Measurements from ENCODE around the gene CDC42BPA.
"Not testable (repeated sequence)": the region's sequence is repeated elsewhere in the genome, so short reads cannot be mapped to it uniquely, and the experiment has no call there.

Gene CDC42BPA

DNA sequence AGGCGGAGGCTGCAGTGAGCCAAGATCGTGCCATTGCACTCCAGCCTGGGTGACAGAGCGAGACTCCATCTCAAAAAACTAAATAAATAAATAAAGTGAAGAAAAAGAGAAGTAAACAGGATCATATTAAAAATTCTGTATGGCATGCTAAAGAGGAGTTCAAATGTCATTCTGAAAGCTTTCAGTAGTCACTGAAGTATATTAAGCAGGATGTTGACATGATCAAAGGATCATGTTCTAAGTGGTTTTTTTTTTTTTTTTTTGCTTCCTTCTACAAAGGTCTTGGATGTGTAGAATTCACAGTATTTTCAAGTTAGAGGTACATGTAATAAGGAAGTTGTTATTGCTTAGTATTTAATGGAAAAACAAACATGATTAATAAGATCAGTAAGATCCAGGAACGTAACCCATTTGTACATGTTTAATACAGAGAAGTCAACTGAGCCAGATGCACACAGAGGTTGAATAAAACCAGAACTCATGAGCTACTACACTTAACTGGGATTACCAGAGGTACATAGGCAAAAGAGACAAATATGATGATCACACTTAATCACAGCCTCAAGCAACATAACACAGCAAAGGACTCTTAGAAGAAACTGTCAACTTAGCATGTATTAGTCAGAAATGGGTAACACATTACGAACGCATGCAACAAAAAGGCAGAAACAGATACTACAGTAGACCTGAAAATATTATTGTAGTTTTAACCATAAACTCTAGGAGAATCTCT lies 12.2 kb downstream of the CDC42BPA start:
- DNase-seq, result no peak

DNA sequence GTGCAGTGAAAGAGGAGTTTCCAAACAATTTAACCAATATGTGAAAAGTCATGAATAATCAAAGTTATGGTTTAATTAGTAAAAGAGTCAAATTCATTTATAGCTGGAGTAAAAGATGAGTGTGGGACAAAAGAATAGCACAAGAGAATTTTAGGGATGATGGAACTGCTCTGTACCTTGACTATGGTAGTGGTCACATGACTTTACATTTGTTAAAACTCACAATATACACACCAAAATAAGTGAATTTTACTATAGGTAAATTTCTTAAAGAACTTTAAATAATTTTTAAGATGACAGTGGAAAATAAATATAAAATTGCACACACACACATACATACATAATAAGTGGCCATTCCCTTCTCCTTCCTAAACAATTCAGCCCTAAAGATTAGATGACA lies 13.6 kb downstream of the CDC42BPA start:
- no peak for DNase-seq

DNA sequence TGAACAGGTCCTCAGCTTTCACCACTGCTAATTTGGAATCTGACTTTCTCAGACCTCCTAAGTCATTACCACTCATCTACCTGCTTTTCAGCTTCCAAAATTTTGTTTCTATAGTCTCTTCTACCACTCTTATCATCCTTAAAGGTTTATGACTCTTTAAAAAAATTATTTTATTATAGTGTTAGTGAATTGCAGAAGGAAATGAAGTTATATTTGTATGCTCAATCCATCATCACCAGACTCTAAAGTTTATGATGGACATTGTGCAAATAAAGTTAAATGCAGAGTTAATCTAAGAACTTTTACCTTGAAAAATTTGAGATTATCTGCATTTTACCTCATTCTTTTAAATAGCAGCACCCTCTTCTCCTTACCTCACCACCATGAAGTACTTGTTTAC lies 14.6 kb downstream of the CDC42BPA start:
- no peak for DNase-seq

DNA sequence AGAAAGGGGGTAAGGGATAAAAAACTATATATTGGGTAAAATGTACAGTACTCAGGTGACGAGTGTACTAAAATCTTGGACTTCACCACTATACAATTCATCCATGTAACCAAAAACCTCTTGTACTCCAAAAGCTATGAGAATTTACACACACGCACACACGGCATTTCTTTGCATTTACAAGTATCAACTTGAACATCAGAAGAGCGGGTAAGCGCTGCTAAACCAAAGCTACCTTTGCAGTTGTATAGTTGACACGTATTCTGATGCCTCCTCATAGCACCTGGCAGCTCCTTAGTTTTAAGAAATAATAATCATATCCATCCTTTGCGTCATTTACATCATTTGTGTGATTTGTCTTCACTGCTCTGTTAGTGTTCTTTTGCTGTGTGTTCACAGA lies 17.6 kb downstream of the CDC42BPA start:
- DNase-seq, result no peak

DNA sequence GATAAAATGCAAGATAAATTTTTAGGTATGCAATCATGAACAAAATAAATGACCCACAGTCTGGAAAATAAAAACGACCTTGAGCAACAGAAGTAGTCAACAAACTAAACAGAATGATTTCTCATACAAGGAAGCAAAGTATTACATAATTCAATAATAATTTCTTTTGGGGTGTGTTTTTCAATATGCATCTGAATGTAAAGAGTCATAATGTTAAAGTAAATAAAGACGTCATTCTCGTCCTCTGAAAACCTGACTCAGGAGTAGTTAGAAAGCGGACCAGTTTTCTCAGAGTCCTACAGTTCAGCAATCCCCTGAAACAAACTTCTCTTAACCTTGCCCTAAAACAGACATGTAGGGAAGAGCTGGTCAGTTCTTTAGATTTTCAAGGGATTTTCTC lies 18.6 kb downstream of the CDC42BPA start:
- no peak for DNase-seq

DNA sequence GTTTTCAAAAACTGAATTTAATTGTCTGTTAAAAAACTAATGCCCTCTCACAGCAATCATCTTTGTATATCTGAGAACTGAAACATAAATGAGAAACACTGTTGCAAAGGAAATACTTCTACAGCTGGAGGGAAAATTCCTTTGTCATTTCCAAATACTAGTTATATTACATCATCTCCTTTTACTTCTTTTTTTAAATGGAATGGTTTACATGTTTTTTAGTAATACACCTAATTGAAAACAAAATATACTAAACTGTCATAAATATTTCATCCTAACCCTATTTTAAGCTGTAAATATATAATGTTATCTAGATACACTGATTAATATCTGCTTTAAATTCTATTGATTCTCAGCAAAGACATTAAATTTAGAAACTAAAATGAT lies 19.1 kb downstream of the CDC42BPA start:
- no peak for DNase-seq

DNA sequence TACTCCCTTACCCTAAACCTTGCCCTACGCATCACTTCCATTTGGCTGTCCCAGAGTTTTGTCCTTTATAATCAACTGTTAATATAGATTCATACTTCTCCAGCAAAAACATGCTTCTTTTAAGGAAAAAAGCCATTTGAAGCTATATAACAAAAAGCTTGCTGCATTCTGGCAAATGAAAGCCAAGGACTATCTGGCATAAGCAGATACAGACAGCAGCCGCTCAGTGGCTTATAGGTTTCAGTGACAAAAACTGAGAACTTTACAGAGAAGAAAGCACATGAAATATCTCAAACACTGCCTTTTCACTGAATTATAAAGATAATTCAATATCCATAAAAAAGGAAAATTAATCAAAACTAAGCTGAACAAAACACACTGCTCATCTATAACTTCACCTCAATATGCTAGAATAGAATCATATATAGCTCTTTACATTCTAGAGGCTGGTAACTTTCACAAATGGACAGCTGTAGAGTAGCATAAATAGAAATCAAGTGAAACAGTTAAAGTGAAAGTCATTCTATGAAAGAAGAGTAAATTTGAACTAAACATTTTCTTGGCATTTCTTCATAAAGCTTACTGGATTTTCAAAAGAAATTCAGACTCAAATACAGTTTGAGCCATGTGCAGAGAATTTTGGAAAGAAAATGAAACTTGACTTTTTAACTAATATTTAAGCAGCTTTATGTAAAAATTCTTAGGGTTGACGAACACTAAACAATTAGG lies 19.6 kb downstream of the CDC42BPA start:
- no peak for DNase-seq

DNA sequence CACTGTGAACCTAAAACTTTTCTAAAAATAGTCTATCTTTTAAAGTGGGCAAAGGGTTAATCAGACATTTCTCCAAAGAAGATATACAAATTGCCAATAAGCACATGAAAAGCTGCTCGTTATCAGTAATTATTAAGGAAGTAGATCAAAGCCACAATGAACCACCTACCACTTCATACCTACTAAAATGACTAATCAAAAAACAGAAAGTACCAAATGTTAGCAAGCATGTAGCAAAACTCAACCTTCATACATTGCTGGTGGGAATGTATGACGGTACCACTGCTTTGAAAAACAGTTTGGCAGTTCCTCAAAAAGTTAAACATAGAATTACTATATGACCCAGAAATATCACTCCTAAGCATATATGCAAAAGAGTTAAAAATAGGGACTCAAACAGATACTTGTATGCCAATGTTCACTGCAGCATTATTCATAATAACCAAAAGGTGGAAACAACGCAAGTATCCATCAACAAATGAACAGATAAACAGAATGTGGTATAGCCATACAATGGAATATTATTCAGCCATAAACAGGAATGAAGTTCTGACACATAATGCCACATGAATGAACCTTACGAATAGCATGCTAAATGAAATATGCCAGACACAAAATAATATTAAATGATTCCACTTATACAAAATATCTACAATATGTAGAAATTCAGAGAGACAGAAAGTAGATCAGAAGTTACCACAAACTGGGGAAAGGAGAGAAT lies 21.1 kb downstream of the CDC42BPA start:
- no peak for DNase-seq

DNA sequence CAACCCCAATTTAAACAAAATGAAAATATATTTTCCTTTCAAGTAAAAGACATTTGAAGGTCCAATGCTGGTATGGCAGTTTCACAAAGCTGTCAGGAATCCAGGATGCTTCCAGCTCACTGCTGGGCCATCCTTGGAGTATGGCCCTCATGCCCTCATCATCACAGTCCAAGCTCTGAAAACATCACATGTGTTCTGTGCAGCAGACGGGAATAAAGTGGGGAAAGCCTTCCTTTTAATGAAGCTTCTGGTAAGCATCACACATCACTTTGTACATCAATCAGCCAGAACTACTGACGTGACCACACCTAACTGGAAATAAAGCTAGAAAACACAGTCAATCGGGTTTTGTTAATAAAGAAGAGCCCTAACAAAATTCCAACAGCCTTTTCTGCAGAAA lies 22.7 kb downstream of the CDC42BPA start:
- no peak for DNase-seq

DNA sequence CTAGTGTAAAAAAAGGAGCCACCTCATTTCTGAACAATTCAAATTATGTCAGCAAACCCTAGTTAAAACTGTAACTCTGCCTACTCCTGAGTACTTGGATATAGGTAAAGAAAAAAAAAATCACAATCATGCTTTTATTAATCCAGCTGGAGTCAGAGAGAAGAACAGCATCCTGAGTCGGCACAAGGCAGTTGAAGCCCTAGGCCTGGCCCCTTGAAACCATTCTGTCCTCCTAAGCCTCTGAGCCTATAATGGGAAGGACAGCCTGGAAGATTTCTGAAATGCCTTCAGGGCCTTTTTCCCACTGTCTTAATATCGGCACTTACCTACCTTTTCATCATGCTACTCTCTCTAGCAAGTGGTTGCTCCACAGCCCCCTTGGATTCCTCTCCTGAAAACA lies 32.5 kb downstream of the CDC42BPA start:
- no peak for DNase-seq

DNA sequence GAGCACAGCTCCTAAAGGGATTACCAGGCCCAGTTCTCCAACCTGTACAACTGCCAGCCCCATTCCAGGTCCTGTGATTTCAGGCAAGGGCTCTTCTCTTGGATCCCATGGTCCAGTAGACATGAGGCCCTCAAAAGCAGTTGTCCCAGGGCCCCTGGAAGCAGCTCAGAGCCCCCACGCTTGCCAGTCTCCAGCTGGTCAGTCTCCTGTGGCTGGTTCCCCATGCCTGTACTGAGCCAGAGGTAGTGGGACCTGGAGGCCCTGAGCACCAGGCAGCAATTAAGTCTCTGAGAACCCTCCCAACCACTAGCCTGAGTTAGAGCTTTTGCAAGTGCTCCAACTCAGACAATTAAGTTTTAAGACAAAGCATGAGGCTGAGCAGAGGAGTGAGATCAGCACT lies 36.9 kb downstream of the CDC42BPA start:
- DNase-seq, result no peak

DNA sequence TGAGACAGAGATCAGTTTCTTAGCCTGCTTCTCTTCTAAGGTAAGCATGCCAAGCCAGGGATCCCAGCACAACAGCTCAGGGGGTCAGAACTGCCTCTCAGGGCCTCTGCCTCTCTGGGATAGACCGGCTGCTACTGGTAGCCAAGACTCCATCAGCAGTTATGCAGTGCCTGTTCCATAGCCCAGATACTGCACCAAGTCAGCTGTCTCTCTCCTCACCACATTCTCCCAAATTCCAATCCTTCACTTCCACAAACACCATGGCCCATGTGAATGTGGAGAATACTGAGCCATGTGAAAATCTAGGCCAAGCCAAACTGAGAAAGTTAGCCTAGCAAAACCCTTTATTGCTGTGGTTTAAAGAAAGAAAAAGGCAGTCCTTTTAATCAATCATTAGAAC lies 37.5 kb downstream of the CDC42BPA start:
- no peak for DNase-seq

DNA sequence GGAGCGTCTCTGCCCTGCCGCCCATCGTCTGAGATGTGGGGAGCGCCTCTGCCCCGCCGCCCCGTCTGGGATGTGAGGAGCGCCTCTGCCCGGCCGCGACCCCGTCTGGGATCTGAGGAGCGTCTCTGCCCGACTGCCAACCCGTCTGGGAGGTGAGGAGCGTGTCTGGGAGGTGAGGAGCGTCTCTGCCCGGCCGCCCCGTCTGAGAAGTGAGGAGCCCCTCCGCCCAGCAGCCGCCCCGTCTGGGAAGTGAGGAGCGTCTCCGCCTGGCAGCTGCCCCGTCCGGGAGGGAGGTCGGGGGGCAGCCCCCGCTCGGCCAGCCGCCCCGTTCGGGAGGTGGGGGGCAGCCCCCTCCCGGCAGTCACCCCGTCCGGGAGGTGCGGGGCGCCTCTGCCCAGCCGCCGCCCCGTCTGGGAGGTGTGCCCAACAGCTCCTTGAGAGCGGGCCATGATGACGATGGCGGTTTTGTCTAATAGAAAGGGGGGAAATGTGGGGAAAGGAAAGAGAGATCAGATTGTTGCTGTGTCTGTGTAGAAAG lies 42.1 kb downstream of the CDC42BPA start:
- DNase-seq, result not testable (repeated sequence)

DNA sequence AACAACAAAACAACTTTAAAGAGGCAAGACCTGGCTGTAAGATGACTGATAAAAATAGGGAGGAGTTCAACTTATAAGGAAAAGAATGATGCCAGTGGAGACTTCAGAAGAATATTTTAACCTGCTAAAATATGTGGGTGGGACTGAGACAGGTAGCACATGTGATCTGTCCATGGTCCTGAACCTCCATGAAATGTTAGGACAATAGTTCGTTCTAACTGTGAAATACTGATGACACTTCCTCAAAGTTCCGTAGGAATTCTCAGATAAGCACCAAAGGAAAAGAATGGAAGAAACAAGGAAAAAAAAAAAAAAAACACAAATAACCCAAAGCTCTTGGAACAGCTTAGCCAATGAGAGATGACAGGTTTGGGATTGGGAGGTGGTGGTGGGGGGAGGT lies 44.7 kb downstream of the CDC42BPA start:
- DNase-seq, result no peak

DNA sequence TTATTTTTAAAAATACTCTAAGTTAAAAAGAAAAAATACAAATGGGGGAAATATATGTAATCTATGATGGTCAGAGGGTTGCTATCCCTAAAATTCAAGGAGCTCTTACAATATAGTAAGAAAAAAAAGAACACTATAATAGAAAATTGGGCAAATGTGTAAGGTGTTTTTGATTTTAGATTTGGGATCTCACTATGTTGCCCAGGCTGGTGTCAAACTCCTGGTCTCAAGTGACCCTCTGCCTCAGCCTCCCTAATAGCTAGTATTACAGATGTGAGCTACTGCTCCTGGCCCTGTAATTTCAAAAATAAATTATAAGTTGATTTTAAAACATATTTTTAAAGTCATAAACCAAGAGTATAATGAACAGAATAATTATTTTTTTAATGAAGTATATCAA lies 45.9 kb downstream of the CDC42BPA start:
- DNase-seq, result no peak

DNA sequence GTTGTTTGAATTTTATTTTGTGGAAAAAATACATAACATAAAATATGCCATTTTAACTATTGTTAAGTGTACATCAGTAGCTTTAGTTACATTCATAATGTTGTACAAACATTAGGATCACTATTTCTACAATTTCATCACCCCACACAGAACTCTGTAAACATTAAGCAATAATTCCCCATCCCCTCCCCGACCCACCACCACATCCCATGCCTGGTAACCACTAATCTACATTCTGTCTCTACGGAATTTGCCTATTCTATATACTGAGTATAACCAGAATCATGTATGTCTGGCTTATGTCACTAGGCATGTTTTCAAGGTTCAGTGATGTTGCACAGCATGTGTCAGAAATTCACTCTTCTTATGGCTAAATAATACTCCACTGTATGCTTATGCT lies 47.7 kb downstream of the CDC42BPA start:
- no peak for DNase-seq

DNA sequence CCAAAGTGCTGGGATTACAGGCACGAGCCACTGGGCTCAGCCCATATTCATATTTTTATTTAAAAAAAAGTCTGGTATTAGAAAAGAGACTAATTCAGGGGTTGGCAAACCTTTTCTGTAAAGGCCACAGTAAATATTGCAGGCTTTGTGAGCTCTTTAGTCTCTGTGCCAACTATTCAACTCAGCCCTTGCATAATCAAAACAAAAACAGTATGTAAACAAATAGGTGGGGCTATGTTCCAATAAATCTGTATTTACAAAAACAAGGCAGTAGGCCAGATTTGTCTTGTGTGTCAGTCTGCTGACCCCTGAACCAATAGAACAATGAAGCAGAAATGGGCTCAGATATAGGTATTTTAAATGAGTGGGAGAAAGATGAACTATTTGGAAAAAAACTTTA lies 49.3 kb downstream of the CDC42BPA start:
- DNase-seq, result no peak

DNA sequence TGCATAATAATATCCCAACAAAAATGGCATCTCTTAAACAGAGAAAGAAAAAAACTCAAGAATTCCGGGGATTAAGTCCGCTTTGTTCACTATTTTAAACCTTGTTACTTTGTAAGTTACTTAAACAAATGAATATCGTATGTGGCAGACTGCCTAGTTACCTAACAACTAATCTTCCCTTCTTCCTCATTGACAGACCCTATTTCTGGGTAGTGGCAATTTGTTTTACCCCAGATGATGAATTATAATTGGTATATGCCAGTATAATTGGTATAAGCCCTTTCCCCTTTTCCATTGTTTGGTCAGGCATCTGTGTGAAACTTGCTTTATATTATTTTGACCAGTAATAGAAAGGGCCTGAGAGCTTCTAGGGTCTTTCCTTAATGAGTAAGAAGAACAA lies 52.4 kb downstream of the CDC42BPA start:
- no peak for DNase-seq

DNA sequence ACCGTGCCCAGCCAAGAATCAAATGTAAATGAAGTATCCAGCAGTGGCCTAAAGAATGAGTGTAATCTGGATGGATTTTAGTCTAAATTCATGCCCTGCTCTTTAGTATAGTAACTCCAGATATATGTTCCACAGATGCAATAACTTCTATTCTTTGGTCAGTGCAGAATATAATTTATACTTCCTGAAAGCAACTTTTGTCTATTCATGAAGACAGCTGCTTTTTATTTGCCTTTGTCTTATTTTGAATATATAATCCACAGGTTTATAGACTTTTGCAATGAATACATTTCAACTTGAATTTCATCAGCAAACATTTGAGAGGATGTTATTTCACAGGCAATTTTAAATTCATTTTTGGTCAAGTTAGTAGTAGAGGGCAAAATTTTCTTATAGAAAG lies 54.4 kb downstream of the CDC42BPA start:
- no peak for DNase-seq

DNA sequence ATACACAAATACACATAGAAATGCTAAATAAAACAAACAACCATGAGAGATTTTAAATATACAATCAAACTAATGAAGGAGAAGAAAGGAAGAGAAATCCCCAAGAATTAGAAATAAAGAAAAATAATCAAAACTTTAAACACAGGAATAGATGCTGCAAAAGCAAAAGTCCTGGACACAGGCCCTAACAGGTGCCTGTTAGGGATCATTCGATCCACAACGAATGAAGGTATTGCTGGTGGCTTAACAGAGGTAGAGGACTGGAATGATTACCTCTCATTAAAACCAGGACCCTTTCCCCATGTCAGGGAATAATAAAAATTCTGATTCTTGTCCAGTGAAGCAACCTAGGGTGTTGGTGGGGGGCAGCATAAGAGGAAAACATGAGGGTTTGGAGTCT lies 56.8 kb downstream of the CDC42BPA start:
- DNase-seq, result no peak

DNA sequence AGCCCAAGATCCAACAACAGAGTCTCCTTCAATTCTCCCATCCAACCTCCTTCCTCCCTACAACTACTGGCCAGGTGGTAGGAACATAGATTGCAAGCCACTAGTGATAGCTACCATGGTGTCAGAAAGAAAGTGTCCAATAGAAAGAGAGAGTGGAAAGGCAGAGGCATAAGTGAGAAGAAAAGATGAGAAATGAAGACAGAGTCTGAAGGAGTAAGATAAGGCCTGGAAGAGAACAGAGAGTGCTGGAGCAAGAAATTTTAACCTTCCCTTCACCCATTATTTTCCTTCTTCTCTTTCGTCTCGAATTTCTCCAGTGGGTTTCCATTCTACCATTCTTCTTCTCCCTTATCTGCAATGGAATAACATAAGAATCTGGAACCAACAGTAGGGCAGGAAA lies 57.9 kb downstream of the CDC42BPA start:
- no peak for DNase-seq

DNA sequence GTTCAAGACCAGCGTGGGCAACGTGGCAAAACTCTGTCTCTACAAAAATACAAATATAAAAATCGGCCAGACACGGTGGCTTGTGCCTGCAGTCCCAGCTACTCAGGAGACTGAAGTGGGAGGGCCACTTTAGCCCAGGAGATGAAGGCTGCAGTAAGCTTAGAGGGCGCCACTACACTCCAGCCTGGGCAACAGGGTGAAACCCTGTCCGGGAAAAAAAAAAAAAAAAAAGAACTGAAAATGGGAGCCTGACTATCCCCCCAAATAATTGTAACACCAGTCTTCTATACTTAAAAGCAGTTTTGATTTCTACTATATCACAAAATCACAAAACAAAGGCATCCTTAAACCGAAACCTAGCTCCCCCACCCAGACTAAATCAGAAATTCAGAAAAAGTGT lies 60.3 kb downstream of the CDC42BPA start:
- DNase-seq, result no peak

DNA sequence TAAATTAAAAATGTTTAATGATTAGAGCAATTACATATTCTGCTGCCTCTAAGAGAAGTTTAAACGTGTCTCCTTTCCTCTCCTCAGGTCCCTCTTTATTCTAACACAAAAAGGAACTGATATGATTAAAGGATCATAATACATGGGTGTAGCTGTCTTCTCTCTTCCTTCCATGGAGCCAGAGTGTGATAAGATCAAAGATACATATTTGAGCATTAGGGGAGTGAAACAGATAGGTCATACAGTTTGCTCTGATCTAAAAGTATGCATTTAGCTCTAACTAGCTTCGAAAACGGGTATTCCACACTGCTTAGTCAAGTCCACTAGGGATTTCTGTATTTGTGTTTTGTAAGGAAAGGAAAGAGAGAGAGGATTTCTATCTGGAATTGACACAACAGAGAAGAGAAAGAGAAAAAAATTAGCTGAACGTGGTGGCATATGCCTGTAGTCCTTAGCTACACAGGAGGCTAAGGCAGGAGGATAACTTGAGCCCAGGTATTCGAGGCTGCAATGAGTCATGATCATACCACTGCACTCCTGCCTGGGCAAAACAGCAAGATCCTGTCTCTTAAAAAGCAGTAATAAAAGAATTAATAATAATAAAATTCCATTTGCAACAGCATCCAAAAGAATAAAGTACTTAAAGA lies 63.1 kb downstream of the CDC42BPA start:
- DNase-seq, result no peak

All from NCI-H187 (cell line).